ENCODE results near the gene SETMAR. TPM values are rescaled to one million over a fixed set of nuclear protein-coding genes. Genes with fewer than 3 reads are reported as not detected.

The SETMAR gene
- total and polyA plus RNA-seq, 2 of the 13 experiments (the other 11 are each of a cell fraction or from before 2014, with no cell fraction given) = 7.0 to 16.7 TPM

DNA sequence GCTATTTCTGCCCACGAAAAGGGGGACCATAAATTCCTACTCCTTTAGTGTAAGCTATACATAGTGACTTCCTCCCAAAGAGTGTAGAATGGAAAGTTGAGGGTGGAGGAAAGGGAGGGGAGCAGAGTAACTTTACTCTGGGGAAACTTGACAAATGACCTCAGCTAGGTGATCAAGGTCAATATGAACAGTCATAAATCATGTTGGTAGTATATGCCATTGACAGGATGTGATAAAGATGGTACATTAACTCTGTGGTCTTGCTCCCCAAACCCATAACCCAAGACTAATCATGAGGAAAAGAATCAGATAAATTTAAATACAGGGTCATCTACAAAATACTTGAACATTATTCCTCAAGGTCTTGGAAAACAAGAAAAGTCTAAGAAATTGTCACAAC, 18.6 kb downstream of the SETMAR start:
- TF ChIP-seq, protein P1, sequence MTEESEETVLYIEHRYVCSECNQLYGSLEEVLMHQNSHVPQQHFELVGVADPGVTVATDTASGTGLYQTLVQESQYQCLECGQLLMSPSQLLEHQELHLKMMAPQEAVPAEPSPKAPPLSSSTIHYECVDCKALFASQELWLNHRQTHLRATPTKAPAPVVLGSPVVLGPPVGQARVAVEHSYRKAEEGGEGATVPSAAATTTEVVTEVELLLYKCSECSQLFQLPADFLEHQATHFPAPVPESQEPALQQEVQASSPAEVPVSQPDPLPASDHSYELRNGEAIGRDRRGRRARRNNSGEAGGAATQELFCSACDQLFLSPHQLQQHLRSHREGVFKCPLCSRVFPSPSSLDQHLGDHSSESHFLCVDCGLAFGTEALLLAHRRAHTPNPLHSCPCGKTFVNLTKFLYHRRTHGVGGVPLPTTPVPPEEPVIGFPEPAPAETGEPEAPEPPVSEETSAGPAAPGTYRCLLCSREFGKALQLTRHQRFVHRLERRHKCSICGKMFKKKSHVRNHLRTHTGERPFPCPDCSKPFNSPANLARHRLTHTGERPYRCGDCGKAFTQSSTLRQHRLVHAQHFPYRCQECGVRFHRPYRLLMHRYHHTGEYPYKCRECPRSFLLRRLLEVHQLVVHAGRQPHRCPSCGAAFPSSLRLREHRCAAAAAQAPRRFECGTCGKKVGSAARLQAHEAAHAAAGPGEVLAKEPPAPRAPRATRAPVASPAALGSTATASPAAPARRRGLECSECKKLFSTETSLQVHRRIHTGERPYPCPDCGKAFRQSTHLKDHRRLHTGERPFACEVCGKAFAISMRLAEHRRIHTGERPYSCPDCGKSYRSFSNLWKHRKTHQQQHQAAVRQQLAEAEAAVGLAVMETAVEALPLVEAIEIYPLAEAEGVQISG (CRISPR knock-in tag; IDR thresholded peaks at IDR 0.05) = no peak
- no peak for TF ChIP-seq ZKSCAN8 (CRISPR knock-in tag; IDR thresholded peaks at IDR 0.05; ENCODE audit: borderline replicate concordance)
- no peak for TF ChIP-seq ZEB1 (IDR thresholded peaks at IDR 0.05; ENCODE audit: insufficient replicate concordance, low read depth)
- TF ChIP-seq YEATS2 (CRISPR knock-in tag; IDR thresholded peaks at IDR 0.05; ENCODE audit: borderline replicate concordance) = no peak
- TF ChIP-seq ZNF772 (CRISPR knock-in tag; IDR thresholded peaks at IDR 0.05) = no peak
- TF ChIP-seq, protein P2, sequence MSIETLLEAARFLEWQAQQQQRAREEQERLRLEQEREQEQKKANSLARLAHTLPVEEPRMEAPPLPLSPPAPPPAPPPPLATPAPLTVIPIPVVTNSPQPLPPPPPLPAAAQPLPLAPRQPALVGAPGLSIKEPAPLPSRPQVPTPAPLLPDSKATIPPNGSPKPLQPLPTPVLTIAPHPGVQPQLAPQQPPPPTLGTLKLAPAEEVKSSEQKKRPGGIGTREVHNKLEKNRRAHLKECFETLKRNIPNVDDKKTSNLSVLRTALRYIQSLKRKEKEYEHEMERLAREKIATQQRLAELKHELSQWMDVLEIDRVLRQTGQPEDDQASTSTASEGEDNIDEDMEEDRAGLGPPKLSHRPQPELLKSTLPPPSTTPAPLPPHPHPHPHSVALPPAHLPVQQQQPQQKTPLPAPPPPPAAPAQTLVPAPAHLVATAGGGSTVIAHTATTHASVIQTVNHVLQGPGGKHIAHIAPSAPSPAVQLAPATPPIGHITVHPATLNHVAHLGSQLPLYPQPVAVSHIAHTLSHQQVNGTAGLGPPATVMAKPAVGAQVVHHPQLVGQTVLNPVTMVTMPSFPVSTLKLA (IDR thresholded peaks at IDR 0.05) = no peak
- TF ChIP-seq ZNF432 (CRISPR knock-in tag; IDR thresholded peaks at IDR 0.05; ENCODE audit: borderline replicate concordance) = no peak
- TF ChIP-seq TCF12 (IDR thresholded peaks at IDR 0.05) = no peak
- no peak for TF ChIP-seq TCF12 (CRISPR knock-in tag; IDR thresholded peaks at IDR 0.05)
- no peaks in the 10 kb centered on the region for H3K4me1 ChIP-seq (ENCODE audit: insufficient read depth, low read length)
- ChIA-PET POLR2A (no interaction called here), CTCF (ENCODE audit: low intra/inter-chr PET ratio, low total read pairs) (no interaction called here)
- FAIRE-seq (no peak), DNase-seq (ENCODE audit: low spot score) (no peak), ATAC-seq (no peak)
- H3K36me3 ChIP-seq (replicated peaks in 1 of 2; ENCODE audit: control insufficient read depth in 1 of 2, insufficient read depth in 2 of 2, low read length in 2 of 2) = peaks cover 0 to 5% of the 10 kb centered on the region in 2 experiments; a peak in 1 of 5 replicates
- H3K27ac ChIP-seq (ENCODE audit: extremely low read length, insufficient read depth, low read length) = no peak overlapping the region
- H3K4me2 ChIP-seq (ENCODE audit: low read depth, low read length) = no peak overlapping the region
- H3K4me3 ChIP-seq (replicated peaks in 1 of 3; ENCODE audit: insufficient read depth in 1 of 3, low read depth in 2 of 3, low read length in 3 of 3) = no peak overlapping the region
- no peaks in the 10 kb centered on the region for H4K20me1 ChIP-seq (ENCODE audit: insufficient read depth, low read length)
- in situ Hi-C loops (cut with HindIII; ENCODE audit: extremely low pct_ligation_motif_present, low pct_unique_long_range_greater_than_20kb) = no loop called here
- H2AFZ ChIP-seq (ENCODE audit: low read length) = no peak overlapping the region
- H3K27me3 ChIP-seq (ENCODE audit: control insufficient read depth in 1 of 2, insufficient read depth in 2 of 2, low read length in 2 of 2) = no peaks in the 10 kb centered on the region
- H3K9ac ChIP-seq (ENCODE audit: insufficient read depth, low read depth, low read length) = no peak overlapping the region
- H3K9me3 ChIP-seq (ENCODE audit: low read length) = no peaks in the 10 kb centered on the region
- BruUV-seq (replicated peaks) = no TSS peak
- intact Hi-C loops (cut with micrococcal nuclease; ENCODE audit: unreplicated experiment) = no loop called here
- WGBS (ENCODE audit: low lambda C conversion rate) = 75% methylated on average over 1 of the region's 1 CpG
- no peaks in the 10 kb centered on the region for H3K79me2 ChIP-seq (ENCODE audit: insufficient read depth, low read length)
